Esophagus squamous epithelium (tissue), 5 donors: ENCODE results near the gene MRPL38. TPM values are rescaled to one million over a fixed set of nuclear protein-coding genes. Genes with fewer than 3 reads are reported as not detected.

Experiments used
- DNase-seq: peaks from one replicate; lab custom pipeline; 2025; lab: John Stamatoyannopoulos, UW
- H3K27ac ChIP-seq, 4 donors: fragments of 200-600 bp; sonication (generic); one replicate each; pipeline ENCODE4 v1.5.1; 2016 to 2019; ENCODE audit warnings: mild to moderate bottlenecking in 1 of 4
- H3K27me3 ChIP-seq, 4 donors: fragments of 200-600 bp; sonication (generic); 1 replicate in 3 of 4; 2 replicates in 1 of 4; pipeline versions ENCODE4 v1.5.1 to v1.6.0; 2017 to 2021; ENCODE audit warnings: antibody characterized with exemption in 1 of 4
- H3K36me3 ChIP-seq, 3 donors: fragments of 200-600 bp; sonication (generic); one replicate each; pipeline ENCODE4 v1.5.1; 2016 to 2019
- H3K4me1 ChIP-seq, 3 donors: fragments of 200-600 bp; sonication (generic); one replicate each; pipeline ENCODE4 v1.5.1; 2017 to 2019
- H3K4me3 ChIP-seq, 4 donors: fragments of 200-600 bp; sonication (generic); 1 replicate in 3 of 4; 2 replicates in 1 of 4; pipeline ENCODE4 v1.5.1; 2016 to 2019; ENCODE audit warnings: mild to moderate bottlenecking in 2 of 4, moderate library complexity in 1 of 4
- H3K9me3 ChIP-seq, 3 donors: fragments of 200-600 bp; sonication (generic); one replicate each; pipeline ENCODE4 v1.5.1; 2016 to 2019
- CTCF ChIP-seq, 6 experiments: fragments of 450-650 bp in 4 of 6; fragments of 200-600 bp in 2 of 6; sonication (generic) in 2 of 6; IDR thresholded peaks; one replicate each; pipeline ENCODE4 v1.5.1; 2016 to 2019; ENCODE audit warnings: antibody characterized with exemption in 6 of 6, mild to moderate bottlenecking in 4 of 6, moderate library complexity in 4 of 6
- POLR2A ChIP-seq, 4 donors: fragments of 450-650 bp; IDR thresholded peaks; one replicate each; pipeline ENCODE4 v1.6.1; 2017; ENCODE audit warnings: antibody characterized with exemption in 4 of 4, mild to moderate bottlenecking in 4 of 4, moderate library complexity in 3 of 4
- WGBS, 2 donors: methylation state at CpG; one replicate each; pipeline ENCODE4 v1.1.5; 2018; 5-methylcytosine and 5-hydroxymethylcytosine counted together
- intact Hi-C: fragments of 100-400 bp; cut with DNase I; formaldehyde crosslinking; loops from one replicate; pipeline ENCODE4 v1.15.0; 2022
- total RNA-seq, 4 donors: library from RNA; depleted of rRNA; stranded (reverse); fragments of >200 nt; gene quantifications; one replicate each; pipeline ENCODE4 v1.1.0, GENCODE V29; 2016
- donor health status: DM: yes; HTN: yes; CAD: no.

Gene MRPL38
- total RNA-seq, 4 donors from 2014 or later, result 40.2 to 49.2 (median 41.0) TPM

- Histone ChIP-seq H3K4me3 (no peak overlapping the region), H3K27me3 (no peaks in the 10 kb centered on the region), H3K36me3 (peaks cover 4 to 23% (median 5%) of the 10 kb centered on the region in 3 donors), H3K9me3 (no peaks in the 10 kb centered on the region), H3K27ac (peak overlapping the region; percentile 24 to 80 (median 70)), H3K4me1 (peaks cover 16 to 77% (median 23%) of the 10 kb centered on the region in 3 donors)
- WGBS, 2 donors, result 43 to 64% methylated on average over 9 to 14 of the region's 14 CpGs
- TF ChIP-seq CTCF (IDR thresholded peaks at IDR 0.05), result no peak
- TF ChIP-seq POLR2A (IDR thresholded peaks at IDR 0.05), result no peak
- DNase-seq, result no peak
- intact Hi-C loops, result loop anchor here (5.0 kb wide), 1 partner anchor 98 kb away; no protein-coding TSS in a partner anchor
These were observed 4.5 kb upstream of the MRPL38 start for GRCh38 chr17:75909051-75909811.

DNA sequence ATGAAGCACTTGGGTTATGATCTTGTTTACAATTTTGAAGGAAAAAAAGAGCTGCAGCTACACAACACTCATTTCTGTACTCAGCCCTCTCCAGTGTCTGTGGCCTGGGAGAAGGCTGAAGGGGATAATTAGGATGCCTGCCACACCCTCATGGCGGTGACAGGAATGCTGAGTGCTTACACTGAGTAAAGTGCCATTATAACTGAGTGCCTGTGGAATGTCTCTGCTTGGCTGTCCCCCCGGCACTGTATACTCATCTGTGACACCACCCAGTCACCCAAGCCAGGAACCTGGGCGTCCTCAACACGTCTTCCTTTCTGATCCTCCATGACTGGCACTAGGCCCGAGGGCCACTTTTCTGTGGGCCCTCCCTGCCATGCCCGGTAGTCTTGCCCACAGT, 3.5 kb upstream of the MRPL38 start:
- Histone ChIP-seq H3K9me3 (no peaks in the 10 kb centered on the region), H3K4me1 (peaks cover 25 to 84% (median 33%) of the 10 kb centered on the region in 3 donors), H3K27ac (peak overlapping the region in 3 of 4 donors; percentile 6 to 74 (median 26)), H3K36me3 (peaks cover 0 to 13% (median 0%) of the 10 kb centered on the region in 3 donors), H3K4me3 (no peak overlapping the region), H3K27me3 (no peaks in the 10 kb centered on the region)
- TF ChIP-seq CTCF (IDR thresholded peaks at IDR 0.05), result no peak
- no peak for TF ChIP-seq POLR2A (IDR thresholded peaks at IDR 0.05)
- no peak for DNase-seq
- WGBS, 2 donors, result 47 to 54% methylated on average over 5 to 6 of the region's 6 CpGs
- intact Hi-C loops, result loop anchor here (5.0 kb wide), 1 partner anchor 99 kb away; no protein-coding TSS in a partner anchor

- Histone ChIP-seq H3K36me3 (peaks cover 0 to 19% (median 5%) of the 10 kb centered on the region in 3 donors), H3K4me1 (peaks cover 25 to 75% (median 36%) of the 10 kb centered on the region in 3 donors), H3K9me3 (no peaks in the 10 kb centered on the region), H3K27me3 (no peaks in the 10 kb centered on the region), H3K4me3 (no peak overlapping the region), H3K27ac (peak overlapping the region; percentile 90 to 95 (median 92))
- DNase-seq, result no peak
- WGBS, 2 donors, result 67 to 73% methylated on average over 7 to 10 of the region's 10 CpGs
- intact Hi-C loops, result loop anchor here (5.0 kb wide), 1 partner anchor 101 kb away; no protein-coding TSS in a partner anchor
- no peak for TF ChIP-seq POLR2A (IDR thresholded peaks at IDR 0.05)
- no peak for TF ChIP-seq CTCF (IDR thresholded peaks at IDR 0.05)
These were observed 1.6 kb upstream of the MRPL38 start for GRCh38 chr17:75906143-75906884.

- Histone ChIP-seq H3K36me3 (peaks cover 10 to 57% (median 27%) of the 10 kb centered on the region in 3 donors), H3K27ac (no peak overlapping the region), H3K27me3 (no peaks in the 10 kb centered on the region), H3K4me3 (no peak overlapping the region), H3K4me1 (peaks cover 13 to 49% (median 28%) of the 10 kb centered on the region in 3 donors), H3K9me3 (no peaks in the 10 kb centered on the region)
- WGBS, 2 donors, result 88 to 93% methylated on average over 6 of the region's 6 CpGs
- no peak for TF ChIP-seq POLR2A (IDR thresholded peaks at IDR 0.05)
- TF ChIP-seq CTCF (IDR thresholded peaks at IDR 0.05), result no peak
- DNase-seq, result no peak
- intact Hi-C loops, result no loop called here
These were observed 2.3 kb downstream of the MRPL38 start for GRCh38 chr17:75902406-75902805.
